Measurements from ENCODE around the gene EFEMP1. TPM values are rescaled to one million over a fixed set of nuclear protein-coding genes. Genes with fewer than 3 reads are reported as not detected.
A peak's percentile ranks its signal among the peaks of the same experiment; 100 is the strongest.

EFEMP1 gene
- total RNA-seq, 2 donors from 2014 or later, result 25.1 to 129 TPM

GRCh38 chr2:55891671-55892094 lies 31.9 kb downstream of the EFEMP1 start:
- Histone ChIP-seq H3K27ac (no peak overlapping the region), H3K4me1 (peaks cover 16% of the 10 kb centered on the region), H3K4me3 (no peak overlapping the region), H3K27me3 (no peaks in the 10 kb centered on the region), H3K9me3 (no peaks in the 10 kb centered on the region), H3K36me3 (replicated peaks in 1 of 2; ENCODE audit: insufficient read depth in 1 of 2, low read depth in 2 of 2) (no peaks in the 10 kb centered on the region)
- TF ChIP-seq POLR2A (IDR thresholded peaks at IDR 0.05) (no peak), CTCF (IDR thresholded peaks at IDR 0.05) (no peak)
- ATAC-seq, result no peak
- WGBS, 2 donors, result 53 to 63% methylated on average over 2 of the region's 2 CpGs
- intact Hi-C loops (cut with DNase I), result no loop called here
- DNase-seq, result no peak

GRCh38 chr2:55888936-55889335 lies 34.6 kb downstream of the EFEMP1 start:
- Histone ChIP-seq H3K9me3 (no peaks in the 10 kb centered on the region), H3K36me3 (replicated peaks in 1 of 2; ENCODE audit: insufficient read depth in 1 of 2, low read depth in 2 of 2) (no peaks in the 10 kb centered on the region), H3K4me1 (peaks cover 25% of the 10 kb centered on the region), H3K27me3 (no peaks in the 10 kb centered on the region), H3K4me3 (no peak overlapping the region), H3K27ac (no peak overlapping the region)
- no peak for DNase-seq
- WGBS, 2 donors, result 90 to 97% methylated on average over 3 of the region's 3 CpGs
- intact Hi-C loops (cut with DNase I), result no loop called here
- TF ChIP-seq CTCF (IDR thresholded peaks at IDR 0.05) (no peak), POLR2A (IDR thresholded peaks at IDR 0.05) (no peak)
- ATAC-seq, result no peak

- DNase-seq (no peak), ATAC-seq (no peak)
- TF ChIP-seq CTCF (IDR thresholded peaks at IDR 0.05) (no peak), POLR2A (IDR thresholded peaks at IDR 0.05) (no peak)
- no peaks in the 10 kb centered on the region for H3K27me3 ChIP-seq
- WGBS, 2 donors, result 73% methylated on average over 7 of the region's 7 CpGs
- peaks cover 30% of the 10 kb centered on the region for H3K4me1 ChIP-seq
- no peaks in the 10 kb centered on the region for H3K9me3 ChIP-seq
- H3K4me3 ChIP-seq, result no peak overlapping the region
- peak overlapping the region in 1 of 4 donors; percentile 37 for H3K27ac ChIP-seq
- H3K36me3 ChIP-seq (replicated peaks in 1 of 2; ENCODE audit: insufficient read depth in 1 of 2, low read depth in 2 of 2), result no peaks in the 10 kb centered on the region
- intact Hi-C loops (cut with DNase I), result no loop called here
Observed at GRCh38 chr2:55887901-55888624, 35.5 kb downstream of the EFEMP1 start.

GRCh38 chr2:55887351-55887750 lies 36.2 kb downstream of the EFEMP1 start:
- no peak for ATAC-seq
- H3K36me3 ChIP-seq (replicated peaks in 1 of 2; ENCODE audit: insufficient read depth in 1 of 2, low read depth in 2 of 2), result no peaks in the 10 kb centered on the region
- peak overlapping the region in 2 of 4 donors; percentile 1 to 37 for H3K27ac ChIP-seq
- WGBS, 2 donors, result 20 to 28% methylated on average over 2 of the region's 2 CpGs
- no peak for DNase-seq
- H3K4me1 ChIP-seq, result peaks cover 30% of the 10 kb centered on the region
- intact Hi-C loops (cut with DNase I), result no loop called here
- TF ChIP-seq POLR2A (IDR thresholded peaks at IDR 0.05), result no peak
- no peak for TF ChIP-seq CTCF (IDR thresholded peaks at IDR 0.05)
- no peaks in the 10 kb centered on the region for H3K9me3 ChIP-seq
- no peaks in the 10 kb centered on the region for H3K27me3 ChIP-seq
- H3K4me3 ChIP-seq, result no peak overlapping the region

GRCh38 chr2:55885944-55886281 lies 37.7 kb downstream of the EFEMP1 start:
- ATAC-seq, result no peak
- peak overlapping the region in 1 of 4 donors; percentile 42 for H3K27ac ChIP-seq
- TF ChIP-seq POLR2A (IDR thresholded peaks at IDR 0.05) (no peak), CTCF (IDR thresholded peaks at IDR 0.05) (no peak)

More at GRCh38 chr2:55885944-55886281, 37.7 kb downstream of the EFEMP1 start:
- Histone ChIP-seq H3K4me1 (peaks cover 30% of the 10 kb centered on the region), H3K36me3 (replicated peaks in 1 of 2; ENCODE audit: insufficient read depth in 1 of 2, low read depth in 2 of 2) (no peaks in the 10 kb centered on the region), H3K9me3 (no peaks in the 10 kb centered on the region), H3K4me3 (no peak overlapping the region), H3K27me3 (no peaks in the 10 kb centered on the region)
- DNase-seq, result no peak
- intact Hi-C loops (cut with DNase I), result no loop called here
